Measurements from ENCODE around the gene LRRC46. TPM values are rescaled to one million over a fixed set of nuclear protein-coding genes. Genes with fewer than 3 reads are reported as not detected.
A peak's percentile ranks its signal among the peaks of the same experiment; 100 is the strongest.

The LRRC46 gene
- total and polyA plus RNA-seq, 9 of the 15 experiments (the other 6 are each of a cell fraction or from before 2014, with no cell fraction given), result 0.39 to 1.4 (median 0.53) TPM; not detected in 1

DNA sequence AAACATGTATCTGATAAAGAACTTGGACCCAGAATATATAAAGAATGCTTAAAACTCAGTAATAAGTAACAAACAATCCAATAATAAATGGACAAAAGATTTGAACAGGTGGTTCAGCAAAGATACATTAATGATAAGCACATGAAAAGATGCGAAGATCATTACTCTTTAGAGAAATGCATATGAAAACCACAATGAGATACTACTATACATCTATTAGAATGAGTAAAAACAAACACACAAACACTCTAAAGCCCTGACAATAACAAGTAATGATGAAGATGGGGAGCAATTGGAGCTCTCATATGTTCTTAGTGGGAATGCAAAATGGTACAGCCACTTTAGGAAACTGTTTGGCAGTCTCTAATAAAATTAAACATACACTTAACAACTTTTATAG is 39.0 kb upstream of the LRRC46 start (continued):
- TF ChIP-seq ZSCAN29 (IDR thresholded peaks at IDR 0.05) (no peak), SMARCB1 (IDR thresholded peaks at IDR 0.05; ENCODE audit: insufficient read length, low read depth) (no peak), PTRF (tag; IDR thresholded peaks at IDR 0.05) (no peak), CCNT2 (IDR thresholded peaks at IDR 0.05; ENCODE audit: borderline replicate concordance, extremely low read depth, insufficient read length, low read depth, low read length) (no peak), CEBPG (CRISPR knock-in tag; IDR thresholded peaks at IDR 0.05) (no peak), CEBPG (tag; conservative IDR thresholded peaks at IDR 0.05 in 1 of 2, IDR thresholded peaks at IDR 0.05 in 1 of 2) (no peak), NCOR1 (IDR thresholded peaks at IDR 0.05) (no peak)

DNA sequence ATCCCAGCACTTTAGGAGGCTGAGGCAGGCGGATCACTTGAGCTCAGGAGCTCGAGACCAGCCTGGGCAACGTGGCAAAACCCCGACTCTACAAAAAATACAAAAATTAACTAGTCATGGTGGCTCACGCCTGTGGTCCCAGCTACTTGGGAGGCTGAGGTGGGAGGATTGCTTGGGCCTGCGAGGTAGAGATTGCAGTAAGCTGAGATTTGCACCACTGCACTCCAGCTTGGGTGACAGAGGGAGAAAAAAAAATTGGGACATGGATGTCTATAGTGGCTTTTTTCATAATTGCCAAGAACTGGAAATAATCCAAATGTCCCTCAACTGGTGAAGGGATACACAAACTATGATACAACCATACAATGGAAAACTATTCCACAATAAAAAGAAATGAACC is 38.5 kb upstream of the LRRC46 start:
- Histone ChIP-seq H3K4me1 (replicated peaks in 1 of 2; ENCODE audit: control insufficient read depth in 2 of 2, insufficient read depth in 2 of 2, low read length in 2 of 2) (peaks cover 0 to 9% of the 10 kb centered on the region in 2 experiments; a peak in 2 of 5 replicates), H3K27me3 (ENCODE audit: control insufficient read depth in 2 of 2, insufficient read depth in 2 of 2, low read length in 2 of 2) (peaks cover 19 to 29% of the 10 kb centered on the region in 2 experiments; a peak in 3 of 5 replicates), H3K27ac (ENCODE audit: extremely low read depth, low read depth, low read length) (no peak overlapping the region), H3K4me2 (ENCODE audit: insufficient read depth, low read length) (no peak overlapping the region), H3K9ac (ENCODE audit: insufficient read depth in 1 of 2, low read depth in 2 of 2, low read length in 2 of 2) (no peak overlapping the region), H3K36me3 (ENCODE audit: control insufficient read depth, insufficient read depth, low read length) (no peaks in the 10 kb centered on the region), H3K9me3 (replicated peaks; ENCODE audit: control insufficient read depth, insufficient read depth, low read depth, low read length) (no peaks in the 10 kb centered on the region), H3K79me2 (ENCODE audit: control insufficient read depth, insufficient read depth, low read length) (no peaks in the 10 kb centered on the region), H3K4me3 (no peak overlapping the region), H4K20me1 (replicated peaks; ENCODE audit: control insufficient read depth, insufficient read depth, low read length) (no peaks in the 10 kb centered on the region), H2AFZ (ENCODE audit: low read depth, low read length) (no peak overlapping the region), H3K9me1 (ENCODE audit: control insufficient read depth, insufficient read depth, low read length) (no peaks in the 10 kb centered on the region)
- in situ Hi-C loops (cut with MboI), result no loop called here
- FAIRE-seq, result no peak
- intact Hi-C loops (cut with micrococcal nuclease), result no loop called here
- POLR2A ChIA-PET, result interaction anchor here (0.8 kb wide), 1 partner anchor 56 kb away, joined by 3 read pairs; no protein-coding TSS in a partner anchor
- CTCF ChIA-PET (ENCODE audit: low intra/inter-chr PET ratio), result no interaction called here
- DNase-seq (ENCODE audit: extremely low read depth in 1 of 4, low spot score in 3 of 4), result no peak
- WGBS (ENCODE audit: insufficient coverage, low coverage, missing lambda C conversion rate), result 1% methylated on average over 6 of the region's 6 CpGs
- TF ChIP-seq CEBPG (CRISPR knock-in tag; IDR thresholded peaks at IDR 0.05), result no peak
- no peak for TF ChIP-seq CEBPG (tag; conservative IDR thresholded peaks at IDR 0.05 in 1 of 2, IDR thresholded peaks at IDR 0.05 in 1 of 2)
- TF ChIP-seq WHSC1 (IDR thresholded peaks at IDR 0.05; ENCODE audit: low read length), result no peak
- no peak for TF ChIP-seq MTA3 (IDR thresholded peaks at IDR 0.05; ENCODE audit: borderline replicate concordance)
- TF ChIP-seq PHB (CRISPR knock-in tag; IDR thresholded peaks at IDR 0.05), result no peak
- peak; percentile 40 to 51; a peak in 2 of 4 replicates for TF ChIP-seq KDM1A (IDR thresholded peaks at IDR 0.05)
- no TSS peak for BruUV-seq (replicated peaks)
- no peak for ATAC-seq
